GM18520 (cell line): Measurements from ENCODE around the gene JAM3.

Source experiments
- ATAC-seq: cut with Tn5 transposase; IDR thresholded peaks from one replicate; pipeline ENCODE4 v1.9.1; 2021; ENCODE audit not compliant: unreplicated experiment

The JAM3 gene

GRCh38 chr11:134038897-134039470 is 29.9 kb upstream of the JAM3 start:
- no peak for ATAC-seq

GRCh38 chr11:134039726-134040385 is 29.0 kb upstream of the JAM3 start:
- ATAC-seq = no peak

GRCh38 chr11:134040386-134041302 is 28.2 kb upstream of the JAM3 start:
- no peak for ATAC-seq

GRCh38 chr11:134041349-134041748 is 27.5 kb upstream of the JAM3 start:
- ATAC-seq = no peak

GRCh38 chr11:134041791-134042696 is 26.8 kb upstream of the JAM3 start:
- ATAC-seq = no peak

- ATAC-seq = no peak
Measured at GRCh38 chr11:134043821-134044420, 25.0 kb upstream of the JAM3 start.

- ATAC-seq = no peak
Measured at GRCh38 chr11:134044514-134045284, 24.2 kb upstream of the JAM3 start.

GRCh38 chr11:134045799-134046635 is 22.9 kb upstream of the JAM3 start:
- no peak for ATAC-seq

GRCh38 chr11:134046681-134047449 is 22.0 kb upstream of the JAM3 start:
- ATAC-seq = no peak

GRCh38 chr11:134047586-134047999 is 21.3 kb upstream of the JAM3 start:
- ATAC-seq = no peak

- no peak for ATAC-seq
Measured at GRCh38 chr11:134048028-134048427, 20.8 kb upstream of the JAM3 start.

GRCh38 chr11:134049303-134049702 is 19.6 kb upstream of the JAM3 start:
- ATAC-seq = no peak

- ATAC-seq = no peak
Measured at GRCh38 chr11:134050541-134051383, 18.1 kb upstream of the JAM3 start.

- ATAC-seq = no peak
Measured at GRCh38 chr11:134052395-134052987, 16.4 kb upstream of the JAM3 start.

GRCh38 chr11:134052988-134053945 is 15.6 kb upstream of the JAM3 start:
- ATAC-seq = no peak

- ATAC-seq = no peak
Measured at GRCh38 chr11:134055029-134055428, 13.8 kb upstream of the JAM3 start.
